OCI-LY7 (cell line): ENCODE results near the gene AP1B1.

Experiments
- EZH2phosphoT487 ChIP-seq: fragments of 200-600 bp; sonication (generic); IDR thresholded peaks from 2 replicates; pipeline ENCODE4 v1.6.1; 2018; ENCODE audit warnings: low read depth, borderline replicate concordance, mild to moderate bottlenecking, mixed run types, antibody characterized with exemption, low read length, moderate library complexity, mixed read lengths
- TF ChIP-seq, protein P1 (sequence below): fragments of 200-600 bp; sonication (generic); conservative IDR thresholded peaks from 2 replicates; pipeline ENCODE4 v1.5.1; 2014; ENCODE audit warnings: mild to moderate bottlenecking, antibody characterized with exemption, low read length, moderate library complexity, mixed read lengths

GRCh38 chr22:29277927-29278326 lies 110.4 kb downstream of the AP1B1 start:
- TF ChIP-seq, protein P1, sequence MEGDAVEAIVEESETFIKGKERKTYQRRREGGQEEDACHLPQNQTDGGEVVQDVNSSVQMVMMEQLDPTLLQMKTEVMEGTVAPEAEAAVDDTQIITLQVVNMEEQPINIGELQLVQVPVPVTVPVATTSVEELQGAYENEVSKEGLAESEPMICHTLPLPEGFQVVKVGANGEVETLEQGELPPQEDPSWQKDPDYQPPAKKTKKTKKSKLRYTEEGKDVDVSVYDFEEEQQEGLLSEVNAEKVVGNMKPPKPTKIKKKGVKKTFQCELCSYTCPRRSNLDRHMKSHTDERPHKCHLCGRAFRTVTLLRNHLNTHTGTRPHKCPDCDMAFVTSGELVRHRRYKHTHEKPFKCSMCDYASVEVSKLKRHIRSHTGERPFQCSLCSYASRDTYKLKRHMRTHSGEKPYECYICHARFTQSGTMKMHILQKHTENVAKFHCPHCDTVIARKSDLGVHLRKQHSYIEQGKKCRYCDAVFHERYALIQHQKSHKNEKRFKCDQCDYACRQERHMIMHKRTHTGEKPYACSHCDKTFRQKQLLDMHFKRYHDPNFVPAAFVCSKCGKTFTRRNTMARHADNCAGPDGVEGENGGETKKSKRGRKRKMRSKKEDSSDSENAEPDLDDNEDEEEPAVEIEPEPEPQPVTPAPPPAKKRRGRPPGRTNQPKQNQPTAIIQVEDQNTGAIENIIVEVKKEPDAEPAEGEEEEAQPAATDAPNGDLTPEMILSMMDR: no peak
- TF ChIP-seq EZH2phosphoT487: no peak
